HG03565 (cell line): Measurements from ENCODE around the gene NAIF1.
"Not testable (repeated sequence)": the region's sequence is repeated elsewhere in the genome, so short reads cannot be mapped to it uniquely, and the experiment has no call there.

Source experiments
- ATAC-seq: cut with Tn5 transposase; IDR thresholded peaks from one replicate; pipeline ENCODE4 v1.9.1; 2021; ENCODE audit warnings: mild to moderate bottlenecking, moderate library complexity; ENCODE audit not compliant: unreplicated experiment

The NAIF1 gene

GRCh38 chr9:128036522-128036921 is 30.6 kb downstream of the NAIF1 start:
- not testable (repeated sequence) for ATAC-seq

- no peak for ATAC-seq
Measured at GRCh38 chr9:128034821-128035652, 32.1 kb downstream of the NAIF1 start.

DNA sequence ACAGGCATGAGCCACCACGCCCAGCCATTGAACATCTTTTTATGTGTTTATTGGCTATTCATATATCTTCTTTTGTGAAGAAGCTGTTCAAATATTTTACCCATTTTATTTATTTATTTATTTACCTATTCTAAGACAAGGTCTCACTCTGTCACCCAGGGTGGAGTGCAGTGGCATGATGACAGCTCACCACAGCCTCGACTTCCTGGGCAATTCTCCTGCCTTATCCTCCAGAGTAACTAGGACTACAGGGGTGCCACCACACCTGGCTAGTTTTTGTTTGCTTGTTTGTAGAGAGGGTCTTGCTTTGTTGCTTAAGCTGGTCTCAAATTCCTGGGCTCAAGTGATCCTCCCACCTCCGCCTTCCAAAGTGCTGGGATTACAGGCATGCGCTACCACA is 33.5 kb downstream of the NAIF1 start:
- no peak for ATAC-seq

- ATAC-seq, result no peak
Measured at GRCh38 chr9:128027705-128028104, 39.4 kb downstream of the NAIF1 start.

DNA sequence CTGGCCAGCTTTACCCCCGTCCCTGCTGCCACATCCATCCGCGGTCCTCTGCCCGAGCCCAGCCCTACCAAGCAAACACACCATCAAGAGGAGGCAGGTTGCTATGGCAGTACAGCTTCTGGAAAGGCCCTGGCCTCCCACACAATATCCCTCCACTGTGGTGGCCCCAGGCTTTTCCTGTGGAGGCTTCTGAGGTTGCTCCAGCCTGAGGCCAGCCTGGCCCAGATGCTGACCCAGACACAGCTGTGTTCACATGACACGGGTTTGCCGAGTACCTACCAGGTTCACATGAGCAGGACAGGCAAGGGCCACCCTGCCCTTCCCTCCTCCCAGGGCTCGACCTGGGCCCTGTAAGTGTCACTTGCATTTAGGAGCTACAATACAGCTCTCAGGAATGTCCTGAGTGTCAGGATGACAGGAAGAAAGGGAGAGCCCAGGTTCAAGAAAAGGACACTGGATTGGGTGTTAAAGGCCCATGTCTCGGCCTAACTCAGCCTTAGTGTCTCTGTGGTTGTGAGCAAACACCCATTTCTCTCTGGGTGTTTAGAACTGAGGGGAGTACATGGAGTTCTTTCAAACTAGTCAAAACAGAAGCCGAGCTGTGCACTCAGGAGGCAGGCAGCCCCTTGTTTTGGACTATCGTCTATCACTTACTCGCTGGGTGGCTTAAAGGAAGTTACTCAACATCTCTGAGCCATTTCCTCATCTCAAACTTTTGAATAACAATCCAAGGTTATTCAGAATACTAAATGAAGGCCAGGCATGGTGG is 40.2 kb downstream of the NAIF1 start:
- ATAC-seq, result no peak

DNA sequence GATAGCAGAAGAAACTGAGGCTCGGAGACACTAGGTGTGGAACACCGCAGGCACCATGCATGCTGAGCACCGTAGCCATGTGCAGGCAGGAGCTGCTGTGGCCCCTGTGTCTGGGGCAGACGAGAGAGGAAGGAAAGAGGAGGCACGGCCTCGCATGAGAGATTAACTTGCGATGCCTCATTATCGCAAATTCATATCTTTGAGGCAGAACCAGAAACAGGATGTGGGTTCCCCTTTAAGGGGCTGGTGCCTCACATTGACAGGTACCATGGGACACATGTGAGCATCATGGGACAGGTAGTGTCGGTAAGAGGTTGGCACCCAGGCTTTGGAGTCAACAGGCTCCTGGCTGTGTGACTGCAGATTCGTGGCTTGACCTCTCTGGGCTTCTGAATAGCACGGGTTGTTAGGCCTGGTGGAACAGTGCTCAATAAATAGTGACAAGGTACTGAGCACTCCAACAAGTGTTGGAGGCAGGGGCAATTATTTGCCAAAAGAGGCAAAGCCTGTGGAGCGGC is 40.8 kb downstream of the NAIF1 start:
- ATAC-seq, result peak; percentile 33

- no peak for ATAC-seq
Measured at GRCh38 chr9:128025736-128026135, 41.4 kb downstream of the NAIF1 start.

DNA sequence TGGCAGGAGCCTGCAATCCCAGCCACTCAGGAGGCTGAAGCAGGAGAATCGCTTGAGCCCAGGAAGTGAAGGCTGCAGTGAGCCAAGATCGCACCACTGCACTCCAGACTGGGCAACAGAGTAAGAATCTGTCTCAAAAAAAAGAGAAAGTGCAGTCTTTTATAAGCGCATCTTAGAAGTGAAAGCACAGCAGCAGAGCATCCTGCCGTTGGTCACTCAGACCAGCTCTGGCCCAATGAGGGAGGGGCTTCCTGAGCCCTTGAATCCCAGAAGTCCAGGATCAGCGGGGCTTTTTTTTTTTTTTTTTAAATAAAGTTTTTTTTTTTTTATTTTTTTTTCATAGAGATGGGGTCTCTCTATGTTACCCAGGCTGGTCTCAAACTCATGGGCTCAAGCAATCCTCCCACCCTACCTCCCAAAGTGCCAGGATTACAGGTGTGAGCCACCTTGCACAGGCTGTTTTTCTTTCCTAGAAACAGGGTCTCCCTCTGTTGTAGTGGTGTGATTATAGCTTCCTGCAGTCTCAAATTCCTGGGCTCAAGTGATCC is 42.3 kb downstream of the NAIF1 start:
- ATAC-seq, result no peak

- not testable (repeated sequence) for ATAC-seq
Measured at GRCh38 chr9:128023671-128024070, 43.4 kb downstream of the NAIF1 start.

GRCh38 chr9:128022886-128023285 is 44.2 kb downstream of the NAIF1 start:
- no peak for ATAC-seq

DNA sequence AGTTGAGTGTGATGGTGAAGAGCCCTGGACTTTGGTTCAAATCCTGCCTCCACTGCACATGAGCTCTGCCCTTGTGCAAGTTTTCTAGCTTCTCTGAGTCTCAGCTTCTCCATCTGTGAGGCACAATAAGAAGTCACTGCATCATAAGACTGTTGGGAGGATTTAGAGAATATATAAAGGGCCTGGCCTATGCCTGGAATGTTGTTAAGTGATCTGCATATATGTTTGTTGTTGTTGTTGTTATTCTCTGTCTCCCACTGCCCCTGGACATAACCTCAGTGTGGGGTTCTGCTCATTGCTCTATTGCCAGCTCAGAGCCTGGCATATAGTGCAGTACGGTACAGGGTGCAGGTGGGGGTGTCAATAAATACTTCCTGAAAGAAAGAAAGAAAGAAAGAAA is 46.0 kb downstream of the NAIF1 start:
- no peak for ATAC-seq

GRCh38 chr9:128020692-128021091 is 46.4 kb downstream of the NAIF1 start:
- no peak for ATAC-seq

GRCh38 chr9:128015696-128016095 is 51.4 kb downstream of the NAIF1 start:
- ATAC-seq, result no peak
